Measurements from ENCODE around the gene PSTPIP2.
"Not testable (repeated sequence)": the region's sequence is repeated elsewhere in the genome, so short reads cannot be mapped to it uniquely, and the experiment has no call there.

Gene PSTPIP2

DNA sequence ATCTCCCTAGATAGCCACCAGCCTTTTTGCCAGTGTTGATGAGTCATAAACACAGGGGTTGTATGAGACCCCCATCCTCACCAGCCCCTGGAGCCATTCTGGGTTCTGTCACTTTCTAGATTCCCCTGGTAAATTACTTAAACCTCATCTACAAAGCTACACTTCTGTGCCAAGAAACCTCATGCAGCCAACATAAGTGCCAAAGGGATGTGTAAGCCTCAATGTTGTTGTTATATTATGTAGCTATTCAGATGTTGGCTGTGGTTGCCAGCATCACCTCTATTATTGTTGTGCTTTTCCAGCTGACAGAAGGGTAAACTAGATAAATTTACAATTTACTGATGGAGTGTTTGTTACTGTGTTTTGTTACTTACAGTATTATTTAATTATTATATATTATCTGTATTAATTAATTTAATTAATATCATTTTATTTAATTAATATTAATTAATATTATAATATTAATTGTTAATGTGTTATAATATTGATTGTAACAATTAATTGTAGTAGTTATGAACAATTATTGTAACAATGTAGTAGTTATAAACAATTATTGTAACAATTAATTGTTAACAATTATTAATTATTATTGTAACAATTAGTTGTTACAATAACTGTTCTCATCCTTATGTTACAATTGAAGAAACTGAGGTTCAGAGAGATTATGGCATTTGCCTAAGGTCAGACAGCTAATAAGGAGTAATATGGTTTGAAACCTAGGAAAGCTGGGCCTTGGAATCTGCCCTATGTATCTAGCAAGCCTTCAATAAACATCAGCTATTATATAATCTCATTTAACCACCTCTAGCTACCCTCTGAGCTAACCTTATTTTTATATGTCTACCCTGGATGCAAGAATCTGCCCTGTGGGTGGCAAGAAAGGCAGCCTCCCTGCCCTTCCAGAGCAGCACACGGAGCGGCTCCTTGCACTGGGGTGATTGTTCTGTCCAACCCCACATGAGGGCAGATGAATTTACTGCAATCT is 36.1 kb downstream of the PSTPIP2 start:
- DNase-seq (ENCODE audit: low spot score): no peak

DNA sequence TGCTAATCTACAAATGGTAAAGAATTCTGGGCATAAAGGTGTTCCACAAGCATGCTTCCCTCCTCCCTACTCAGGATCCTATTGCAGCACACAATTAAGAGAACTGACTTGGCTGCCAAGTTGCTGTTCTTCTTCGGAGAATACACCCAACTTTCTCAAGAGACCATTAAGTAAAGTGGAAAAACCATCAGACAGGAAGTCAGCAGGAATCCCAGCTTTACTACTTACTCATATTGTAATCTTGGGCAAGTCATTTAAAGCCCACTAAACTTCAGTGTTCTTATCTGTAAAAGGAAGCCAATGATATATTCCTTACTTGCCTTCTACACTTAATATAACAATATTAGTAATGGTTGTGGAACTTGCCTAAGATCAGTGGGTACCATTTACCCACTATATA is 37.8 kb downstream of the PSTPIP2 start:
- DNase-seq (ENCODE audit: low spot score): no peak

DNA sequence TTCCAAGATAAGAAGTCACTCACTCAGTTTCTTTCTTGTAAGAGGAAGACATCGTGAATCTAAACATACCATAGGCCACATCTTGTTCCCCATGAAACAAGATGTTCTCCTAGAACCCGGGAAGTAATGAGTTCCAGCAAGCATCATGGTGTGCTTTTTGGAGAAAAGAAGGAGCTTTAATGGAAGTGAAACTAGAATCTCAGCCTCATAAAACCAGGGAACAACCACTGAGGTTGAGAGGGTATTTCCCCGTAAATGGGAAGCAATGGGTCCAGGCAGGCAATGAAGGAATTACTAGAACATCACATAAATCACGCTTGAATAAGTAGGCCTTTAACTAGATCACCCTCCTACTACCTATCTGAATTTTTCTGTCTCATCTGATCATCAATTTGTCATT is 40.3 kb downstream of the PSTPIP2 start:
- DNase-seq (ENCODE audit: low spot score): no peak

DNA sequence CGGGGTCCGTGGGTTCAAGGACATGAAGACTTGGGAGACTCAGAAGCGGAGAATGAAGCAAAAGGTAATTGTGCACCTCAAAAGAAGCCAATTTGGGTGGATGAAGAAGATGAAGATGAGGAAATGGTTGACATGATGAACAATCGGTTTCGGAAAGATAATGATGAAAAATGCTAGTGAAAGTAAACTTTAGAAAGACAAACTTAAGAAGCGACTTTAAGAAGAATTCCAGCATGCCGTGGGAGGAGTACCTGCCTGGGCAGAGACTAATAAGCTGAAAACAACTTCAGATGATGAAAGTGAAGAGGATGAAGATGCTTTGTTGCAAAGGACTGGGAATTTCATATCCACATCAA is 43.5 kb downstream of the PSTPIP2 start:
- DNase-seq (ENCODE audit: low spot score): no peak

DNA sequence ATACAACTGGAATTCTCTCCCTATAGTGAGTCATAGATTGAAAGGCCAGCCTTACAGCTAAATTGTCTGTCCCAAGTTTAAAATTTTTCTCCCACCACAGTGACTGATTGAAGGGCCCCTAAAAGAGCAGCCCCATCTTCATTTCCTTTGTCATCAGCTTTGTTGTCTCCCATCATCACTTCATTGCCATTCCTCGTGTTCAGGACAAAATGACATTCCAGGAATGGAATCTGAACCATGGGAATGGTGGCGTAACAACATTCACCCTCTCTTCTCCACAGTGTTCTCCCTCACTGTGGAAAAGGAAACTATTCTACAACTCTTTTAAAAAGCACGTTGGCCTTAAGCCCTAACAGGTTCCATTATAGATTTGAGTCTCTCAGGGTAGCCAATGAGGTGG is 52.1 kb downstream of the PSTPIP2 start:
- DNase-seq (ENCODE audit: low spot score): no peak

DNA sequence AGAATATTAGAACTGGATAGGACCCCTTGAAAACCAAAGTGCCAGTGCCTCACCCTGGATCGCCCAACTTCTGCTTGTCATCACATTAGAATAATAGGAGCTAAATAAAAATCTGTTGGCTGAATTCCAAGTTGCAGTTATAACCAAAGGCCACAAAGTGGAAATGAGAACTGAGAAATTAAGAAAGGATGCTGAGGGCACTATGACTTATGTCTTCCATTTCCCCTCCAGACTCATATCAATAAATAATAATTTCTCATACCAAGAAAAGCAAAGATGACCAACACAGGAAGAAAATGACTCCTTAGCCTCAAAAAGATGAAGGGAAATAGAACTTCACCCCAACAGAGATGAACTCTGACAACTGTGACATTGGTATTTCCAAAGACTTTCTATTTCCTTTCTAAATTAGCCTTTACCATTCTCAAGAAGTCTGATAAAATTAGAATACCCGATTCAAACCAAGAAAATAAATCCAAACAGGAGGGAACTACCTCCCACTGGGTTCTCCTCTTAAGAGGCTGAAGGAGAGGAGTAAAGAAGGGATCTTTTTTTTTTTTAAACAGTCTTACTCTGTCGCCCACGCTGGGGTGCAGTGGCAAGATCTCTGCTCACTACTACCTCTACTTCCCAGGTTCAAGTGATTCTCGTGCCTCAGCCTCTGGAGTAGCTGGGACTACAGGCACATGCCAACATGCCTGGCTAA is 58.4 kb downstream of the PSTPIP2 start:
- DNase-seq (ENCODE audit: low spot score): no peak

DNA sequence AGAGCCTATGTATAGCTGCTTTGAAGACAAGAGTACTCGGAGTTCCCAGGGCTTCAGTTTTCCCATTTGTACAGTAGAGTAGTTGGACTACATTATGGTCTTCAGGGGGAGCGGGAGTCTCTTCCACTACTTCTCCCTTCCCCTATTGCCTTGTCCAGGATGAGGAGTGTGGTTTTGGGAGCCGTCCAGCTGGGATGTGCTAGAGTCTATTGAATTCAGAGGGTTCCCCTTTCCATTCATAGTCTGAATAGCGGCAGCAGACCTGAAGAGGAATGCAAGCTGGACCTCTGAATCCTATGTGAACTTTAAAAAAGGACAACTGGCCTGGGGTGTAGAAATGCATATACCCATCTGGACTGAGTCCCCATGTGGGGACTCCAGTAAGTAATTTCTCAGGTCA is 61.4 kb downstream of the PSTPIP2 start:
- DNase-seq (ENCODE audit: low spot score): no peak

DNA sequence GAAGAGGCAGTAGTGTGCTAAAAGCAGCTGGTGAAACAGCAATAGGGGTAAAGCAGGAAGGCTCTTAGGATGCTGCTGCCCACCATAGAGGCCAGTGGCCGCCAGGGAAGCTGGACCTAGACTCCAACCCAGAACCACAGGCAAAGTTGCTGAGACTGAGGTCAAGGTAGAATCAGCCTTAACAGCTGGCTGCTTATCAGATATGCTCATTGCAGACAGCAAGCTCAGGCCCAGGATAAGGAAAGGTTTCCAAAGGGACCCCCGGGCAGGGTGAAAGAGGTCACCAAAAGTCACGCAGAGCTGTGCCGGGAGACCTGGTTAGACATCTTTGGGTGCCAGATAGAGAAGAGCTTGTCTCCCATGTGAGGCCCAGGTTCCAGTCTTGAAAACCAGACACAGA is 62.0 kb downstream of the PSTPIP2 start:
- no peak for DNase-seq (ENCODE audit: low spot score)

DNA sequence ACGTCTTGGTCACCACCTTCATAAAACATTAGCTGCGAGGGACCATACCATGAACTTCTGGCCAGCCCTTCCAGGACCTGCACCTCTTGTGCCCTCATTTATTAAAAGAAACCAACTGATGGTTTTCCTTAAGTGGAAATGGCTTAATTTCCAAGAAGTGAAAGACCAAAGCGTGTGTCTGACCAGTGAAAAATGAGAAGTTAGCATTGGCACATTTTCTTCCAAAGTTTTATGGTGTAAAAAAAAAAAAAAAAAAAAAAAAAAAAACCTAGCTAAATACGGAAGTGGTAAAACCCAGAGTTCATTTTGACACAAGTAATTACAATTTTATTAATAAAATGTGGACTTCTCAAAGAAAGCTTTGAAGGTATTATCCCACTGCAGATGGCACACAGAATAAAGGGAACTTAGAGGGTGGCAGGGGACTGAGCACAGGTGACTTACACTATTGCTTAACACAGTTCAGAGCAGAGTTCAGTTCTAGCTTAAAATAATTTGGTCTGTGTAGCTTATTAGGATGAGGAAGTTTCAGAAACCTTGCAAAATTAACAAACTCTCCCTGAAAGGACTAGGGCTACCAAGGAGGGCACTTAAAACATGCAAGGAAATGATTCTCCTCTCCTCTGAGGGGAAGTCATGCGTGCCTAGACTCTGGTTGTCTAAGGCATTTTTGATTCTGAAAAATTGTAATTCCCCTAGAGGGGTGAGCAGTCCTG is 62.8 kb downstream of the PSTPIP2 start:
- no peak for DNase-seq (ENCODE audit: low spot score)

DNA sequence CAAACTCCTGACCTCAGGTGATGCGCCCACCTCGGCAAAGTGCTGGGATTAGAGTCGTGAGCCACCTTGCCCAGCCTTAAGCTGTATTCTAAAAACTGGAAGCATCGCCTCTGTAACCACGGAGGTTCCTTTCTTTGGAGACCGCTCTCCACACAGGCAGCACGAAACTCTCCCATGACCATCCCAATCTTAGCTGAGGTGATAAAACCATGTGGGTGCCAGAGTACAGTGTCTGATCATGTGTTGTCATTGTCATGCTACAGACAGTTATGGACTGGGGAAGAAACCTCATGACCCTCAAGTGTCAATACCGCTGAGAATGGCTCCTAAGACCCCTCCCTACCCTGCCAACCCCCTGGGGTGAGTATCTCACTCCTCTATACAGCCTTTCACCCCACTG is 63.5 kb downstream of the PSTPIP2 start:
- DNase-seq (ENCODE audit: low spot score): no peak

DNA sequence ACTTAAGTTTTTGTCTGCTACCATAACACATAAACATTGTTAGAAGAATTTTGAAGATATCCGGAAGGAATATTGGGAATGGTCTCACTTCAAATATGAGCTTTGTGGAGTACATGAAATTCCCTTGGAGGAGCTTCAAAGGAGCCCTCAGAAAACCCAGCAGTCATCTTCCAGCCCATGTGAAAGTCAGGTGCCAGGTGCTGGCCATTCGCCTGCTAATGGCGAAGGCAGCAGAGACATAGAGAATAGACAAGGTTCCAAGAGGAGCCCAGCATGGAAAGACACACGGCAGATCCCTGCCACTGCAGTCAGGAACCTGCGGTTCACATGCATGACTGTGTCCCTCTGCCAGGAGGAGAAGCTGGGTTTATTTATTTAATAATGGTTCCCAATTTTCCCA is 64.9 kb downstream of the PSTPIP2 start:
- no peak for DNase-seq (ENCODE audit: low spot score)

DNA sequence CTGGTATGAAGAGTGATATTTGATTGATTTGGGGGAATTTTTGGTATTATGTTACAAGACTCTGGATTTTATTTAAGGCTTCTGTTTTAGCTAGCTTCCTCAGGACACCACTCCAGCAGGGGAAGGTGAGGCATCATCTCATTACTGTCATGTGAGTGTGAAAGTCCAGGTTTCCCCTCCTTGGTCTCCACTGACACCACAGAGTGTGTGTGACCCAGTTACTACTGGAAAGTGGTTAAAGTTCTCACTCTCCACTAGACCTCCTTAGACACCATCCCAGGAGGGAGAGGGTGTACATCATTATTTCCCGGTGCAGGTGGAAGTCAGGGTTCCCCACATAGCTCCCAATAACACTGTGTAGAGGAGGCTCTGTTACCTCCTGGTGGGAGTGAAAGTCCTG is 69.1 kb downstream of the PSTPIP2 start:
- no peak for DNase-seq (ENCODE audit: low spot score)

DNA sequence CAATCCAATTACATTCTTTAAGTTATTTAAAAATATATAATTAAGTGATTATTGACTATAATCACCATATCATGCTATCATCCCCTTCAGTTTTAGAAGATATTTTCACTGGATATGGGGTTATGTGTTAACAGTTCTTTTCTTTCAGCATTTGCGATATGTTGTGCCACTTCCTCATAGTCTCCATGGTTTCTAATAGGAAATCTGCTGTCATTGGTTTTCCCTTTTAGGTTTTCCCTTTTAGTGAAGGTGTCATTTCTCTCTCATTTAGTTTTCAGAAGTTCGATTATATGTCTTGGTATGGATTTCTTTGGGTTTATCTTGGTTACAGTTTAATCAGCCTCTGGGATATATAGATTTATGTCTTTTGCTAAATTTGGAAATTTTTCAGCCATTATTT is 70.2 kb downstream of the PSTPIP2 start:
- DNase-seq (ENCODE audit: low spot score): no peak

DNA sequence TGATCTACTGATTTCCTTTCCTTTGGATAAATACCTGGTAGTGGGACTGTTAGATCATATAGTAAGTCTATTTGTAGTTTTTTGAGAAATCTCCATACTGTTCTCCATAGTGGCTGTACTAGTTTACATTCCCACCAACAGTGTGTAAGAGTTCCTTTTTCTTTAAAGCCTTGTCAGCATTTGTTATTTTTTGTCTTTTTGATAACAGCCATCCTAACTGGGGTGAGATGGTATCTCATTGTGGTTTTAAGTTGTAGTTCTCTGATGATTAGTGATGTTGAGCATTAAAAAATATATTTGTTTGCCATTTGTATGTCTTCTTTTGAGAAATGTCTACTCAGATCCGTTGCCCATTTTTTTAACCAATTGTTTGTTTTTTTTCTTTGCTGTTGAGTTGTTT is 71.0 kb downstream of the PSTPIP2 start:
- DNase-seq (ENCODE audit: low spot score): no peak

DNA sequence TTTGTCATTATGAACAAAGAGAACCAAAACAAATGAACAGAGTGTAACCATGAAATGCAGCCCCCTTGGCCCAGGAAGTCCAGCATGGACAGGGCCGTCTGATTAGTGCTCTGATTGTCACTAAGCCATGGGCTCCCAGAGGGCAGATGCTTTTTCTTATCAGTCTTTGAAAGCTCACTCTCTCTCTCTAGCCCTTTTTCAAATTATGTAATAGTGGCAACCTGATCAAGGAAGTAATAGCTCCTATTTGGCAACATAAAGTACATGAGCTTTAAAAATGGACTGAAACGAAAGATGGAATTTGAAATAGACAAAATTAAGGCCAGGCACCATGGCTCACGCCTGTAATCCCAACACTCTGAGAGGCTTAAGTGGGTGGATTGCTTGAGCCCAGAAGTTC is 72.5 kb downstream of the PSTPIP2 start:
- no peak for DNase-seq (ENCODE audit: low spot score)

DNA sequence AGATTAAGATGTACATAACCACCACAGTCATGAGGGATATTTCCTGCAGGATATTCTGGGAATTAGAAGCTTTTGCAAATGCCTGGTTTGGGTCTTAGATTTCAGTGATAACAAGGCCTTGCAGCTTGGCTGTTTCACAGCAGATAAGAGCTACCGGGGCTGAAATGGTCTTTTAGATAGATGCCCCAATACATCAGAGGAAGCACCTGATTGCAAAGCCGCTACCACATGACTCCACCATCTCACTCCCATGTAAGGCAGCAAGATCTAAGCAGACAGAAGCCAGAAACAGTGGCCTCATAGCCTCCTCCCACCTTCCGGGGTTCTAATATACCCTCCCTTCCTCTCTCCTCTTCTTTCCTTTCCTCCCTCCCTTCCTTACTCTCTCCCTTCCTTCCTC is 73.8 kb downstream of the PSTPIP2 start:
- peak; percentile 24 for DNase-seq (ENCODE audit: low spot score)

DNA sequence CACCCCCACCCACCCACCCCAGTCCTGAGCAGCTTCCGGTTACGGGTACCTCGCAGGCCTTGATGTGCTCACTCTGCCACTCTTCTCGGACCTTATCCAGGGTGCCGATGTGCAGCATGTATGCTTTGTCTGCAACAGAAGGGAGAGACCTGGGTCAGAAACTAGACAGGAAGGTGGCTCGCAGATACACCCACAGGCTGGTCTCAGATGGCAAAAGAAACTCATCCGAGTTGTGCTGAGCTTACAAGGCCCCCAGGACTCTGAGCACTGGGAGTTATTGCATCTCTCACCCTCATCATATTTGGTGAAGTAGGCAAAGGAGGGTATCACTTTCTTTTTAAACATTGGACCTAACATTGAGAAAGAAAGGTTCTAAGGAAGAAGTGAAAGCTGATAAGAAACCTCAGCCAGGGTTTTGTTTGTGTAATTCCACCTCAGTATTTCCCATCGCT is 74.3 kb downstream of the PSTPIP2 start:
- peak; percentile 19 for DNase-seq (ENCODE audit: low spot score)

DNA sequence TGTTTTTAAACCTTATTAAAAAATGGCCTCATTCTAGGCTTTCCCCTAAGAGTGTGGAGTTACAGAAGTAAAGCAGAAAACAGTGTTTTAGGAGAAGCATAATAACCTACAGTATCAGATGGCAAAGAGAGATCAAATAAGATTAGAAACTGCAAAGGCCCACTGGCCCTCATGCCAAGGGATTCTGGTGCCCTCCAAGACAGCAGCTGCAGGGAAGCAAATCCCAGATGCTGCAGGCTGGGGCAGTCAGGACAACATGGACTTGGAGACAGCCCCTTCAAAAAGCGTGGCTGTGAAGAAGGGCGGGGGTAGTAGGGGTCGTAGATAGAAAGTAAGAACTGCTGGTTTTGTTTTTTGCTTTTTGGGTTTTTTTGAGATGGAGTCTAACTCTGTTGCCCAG is 76.6 kb downstream of the PSTPIP2 start:
- DNase-seq (ENCODE audit: low spot score): no peak

DNA sequence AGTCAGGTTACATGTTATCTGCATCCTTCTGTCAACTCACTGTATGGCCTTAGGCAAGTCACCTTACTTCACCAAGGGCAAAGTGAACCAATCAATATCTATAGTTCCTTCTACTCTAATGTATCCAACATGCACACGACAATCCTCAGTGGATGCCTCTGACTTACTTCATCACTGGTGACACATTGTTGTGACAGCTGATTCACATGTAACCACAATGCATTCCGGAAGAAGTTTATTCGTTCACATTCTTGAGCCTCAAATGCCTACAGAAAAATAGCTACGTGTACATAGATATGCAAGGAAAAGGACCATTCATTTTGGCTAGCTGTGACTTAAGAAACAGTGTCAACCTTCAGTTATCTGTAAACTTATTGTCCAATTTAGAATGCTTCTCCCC is 78.6 kb downstream of the PSTPIP2 start:
- no peak for DNase-seq (ENCODE audit: low spot score)

DNA sequence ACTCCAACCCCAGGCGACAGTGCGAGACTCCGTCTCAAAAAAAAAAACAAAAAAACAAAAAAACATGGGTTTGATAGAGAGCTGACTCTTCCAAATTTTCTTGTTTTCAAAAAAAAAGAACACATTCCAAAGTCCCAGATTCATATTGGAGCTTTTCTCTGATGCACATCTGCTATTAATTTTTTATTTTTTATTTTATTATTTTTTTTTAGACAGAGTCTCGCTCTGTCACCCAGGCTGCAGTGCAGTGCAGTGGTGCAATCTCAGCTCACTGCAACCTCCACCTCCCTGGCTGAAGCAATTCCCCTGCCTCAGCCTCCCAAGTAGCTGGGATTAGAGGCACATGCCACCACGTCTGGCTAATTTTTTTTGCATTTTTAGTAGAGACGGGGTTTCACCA is 79.5 kb downstream of the PSTPIP2 start:
- not testable (repeated sequence) for DNase-seq (ENCODE audit: low spot score)

DNA sequence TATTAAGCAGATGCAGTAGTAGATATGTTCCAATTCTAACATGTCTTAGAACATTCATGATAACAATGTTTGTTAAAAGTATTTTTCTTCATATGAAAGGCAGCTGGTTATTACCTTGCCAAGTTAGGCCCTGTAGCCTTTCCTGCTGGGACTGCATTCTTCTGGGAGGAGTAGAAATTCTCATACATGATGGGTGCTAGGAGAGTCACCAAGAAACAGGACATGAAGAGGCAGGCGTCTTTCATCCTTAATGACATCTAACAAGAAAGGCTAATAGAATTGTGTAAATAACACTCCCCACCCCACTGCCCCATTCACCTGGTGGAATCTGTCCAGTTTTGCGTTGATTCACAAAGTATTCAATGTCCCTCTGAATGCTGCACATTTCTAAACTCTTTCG is 80.3 kb downstream of the PSTPIP2 start:
- no peak for DNase-seq (ENCODE audit: low spot score)

DNA sequence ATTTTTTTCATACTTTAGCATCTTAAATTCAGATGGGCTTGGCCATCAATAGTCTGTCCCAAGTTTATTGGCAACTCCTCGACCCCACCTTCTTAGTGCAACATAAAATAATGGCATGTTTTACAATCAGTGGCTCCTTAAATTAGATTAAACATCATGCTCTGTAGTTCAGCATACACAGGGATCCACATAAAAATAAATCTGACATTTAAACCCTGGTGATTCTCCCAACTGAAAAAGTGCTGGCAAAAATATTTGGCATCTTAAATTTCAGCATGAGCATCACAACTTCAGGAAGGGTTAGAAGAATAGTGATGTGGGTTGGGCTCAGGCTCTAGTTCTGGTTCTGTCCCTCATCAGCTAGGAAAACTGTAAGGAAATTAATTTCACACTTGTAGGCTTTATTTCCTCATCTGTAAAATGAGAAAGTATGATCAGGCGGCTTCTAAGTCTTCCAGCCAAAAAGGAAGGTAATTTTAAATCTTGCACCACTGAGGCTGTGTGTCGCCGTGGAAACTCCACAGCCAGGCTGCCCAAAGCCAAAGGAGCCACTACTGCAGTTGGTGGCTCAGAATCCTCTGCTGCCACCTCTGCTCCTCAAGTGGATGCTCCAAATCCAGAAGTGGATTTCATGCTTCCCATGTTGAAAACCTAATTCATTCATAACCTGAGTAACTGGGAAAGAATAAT is 87.4 kb downstream of the PSTPIP2 start:
- DNase-seq (ENCODE audit: low spot score): no peak
